ENCODE results near the gene RETSAT. TPM values are rescaled to one million over a fixed set of nuclear protein-coding genes. Genes with fewer than 3 reads are reported as not detected.

Gene RETSAT
- 35.6 to 40.3 TPM (median 36.3 TPM) in 3 replicates for total RNA-seq
- long read RNA-seq, partial matches to known transcripts = 6 of 18 reads
- long read RNA-seq, other reads (novel, unspliced or antisense) = 8 of 18 reads

GRCh38 chr2:85354286-85355072, at the start of gene RETSAT, which contains the start of gene ELMOD3:
Gene RETSAT (minus strand): TSS chr2:85354528. CDS start chr2:85354507, 21 bp downstream.
Gene ELMOD3 (plus strand): TSS chr2:85354769. CDS start chr2:85357199, 2,430 bp downstream.
- peak within 1 kb of the TSS; percentile 98 for H3K4me3 Mint-ChIP-seq (ENCODE audit: unreplicated experiment)
- H3K9me3 Mint-ChIP-seq (ENCODE audit: low read depth) = no peaks in the 10 kb centered on the region
- H3K27me3 Mint-ChIP-seq (ENCODE audit: low read depth) = no peaks in the 10 kb centered on the region
- H3K4me1 Mint-ChIP-seq (ENCODE audit: low read depth) = peaks cover 37% of the 10 kb centered on the region
- H3K27ac Mint-ChIP-seq (ENCODE audit: unreplicated experiment) = peak within 1 kb of the TSS; percentile 97
- DNase-seq (ENCODE audit: low spot score) = peak; percentile 97
- no peak for TF ChIP-seq CTCF (IDR thresholded peaks at IDR 0.05)
- peaks cover 17% of the 10 kb centered on the region for H3K36me3 Mint-ChIP-seq (ENCODE audit: low read depth)

GRCh38 chr2:85401844-85402243, 47.5 kb upstream of the RETSAT start:
- TF ChIP-seq CTCF (IDR thresholded peaks at IDR 0.05) = no peak
- peaks cover 5% of the 10 kb centered on the region for H3K9me3 Mint-ChIP-seq (ENCODE audit: low read depth)
- H3K4me1 Mint-ChIP-seq (ENCODE audit: low read depth) = peaks cover 16% of the 10 kb centered on the region
- no peak overlapping the region for H3K4me3 Mint-ChIP-seq (ENCODE audit: unreplicated experiment)
- DNase-seq (ENCODE audit: low spot score) = peak; percentile 60
- H3K27me3 Mint-ChIP-seq (ENCODE audit: low read depth) = no peaks in the 10 kb centered on the region
- H3K36me3 Mint-ChIP-seq (ENCODE audit: low read depth) = peaks cover 16% of the 10 kb centered on the region
- H3K27ac Mint-ChIP-seq (ENCODE audit: unreplicated experiment) = no peak overlapping the region

- H3K4me3 Mint-ChIP-seq (ENCODE audit: unreplicated experiment) = no peak overlapping the region
- DNase-seq (ENCODE audit: low spot score) = peak; percentile 78
- no peaks in the 10 kb centered on the region for H3K27me3 Mint-ChIP-seq (ENCODE audit: low read depth)
- peaks cover 5% of the 10 kb centered on the region for H3K9me3 Mint-ChIP-seq (ENCODE audit: low read depth)
- H3K27ac Mint-ChIP-seq (ENCODE audit: unreplicated experiment) = no peak overlapping the region
- H3K4me1 Mint-ChIP-seq (ENCODE audit: low read depth) = peaks cover 19% of the 10 kb centered on the region
- H3K36me3 Mint-ChIP-seq (ENCODE audit: low read depth) = peaks cover 16% of the 10 kb centered on the region
- TF ChIP-seq CTCF (IDR thresholded peaks at IDR 0.05) = no peak
Observed at GRCh38 chr2:85401464-85401805, 47.1 kb upstream of the RETSAT start.

- Mint-ChIP-seq H3K27ac (ENCODE audit: unreplicated experiment) (no peak overlapping the region), H3K4me1 (ENCODE audit: low read depth) (peaks cover 17% of the 10 kb centered on the region), H3K4me3 (ENCODE audit: unreplicated experiment) (no peak overlapping the region), H3K36me3 (ENCODE audit: low read depth) (peaks cover 16% of the 10 kb centered on the region), H3K27me3 (ENCODE audit: low read depth) (no peaks in the 10 kb centered on the region), H3K9me3 (ENCODE audit: low read depth) (peaks cover 5% of the 10 kb centered on the region)
- no peak for TF ChIP-seq CTCF (IDR thresholded peaks at IDR 0.05)
- no peak for DNase-seq (ENCODE audit: low spot score)
Observed at GRCh38 chr2:85400541-85401463, 46.5 kb upstream of the RETSAT start.

GRCh38 chr2:85400023-85400422, 45.7 kb upstream of the RETSAT start:
- TF ChIP-seq CTCF (IDR thresholded peaks at IDR 0.05) = no peak
- Mint-ChIP-seq H3K27ac (ENCODE audit: unreplicated experiment) (no peak overlapping the region), H3K4me3 (ENCODE audit: unreplicated experiment) (no peak overlapping the region), H3K9me3 (ENCODE audit: low read depth) (peaks cover 5% of the 10 kb centered on the region), H3K4me1 (ENCODE audit: low read depth) (peaks cover 9% of the 10 kb centered on the region), H3K27me3 (ENCODE audit: low read depth) (no peaks in the 10 kb centered on the region), H3K36me3 (ENCODE audit: low read depth) (peaks cover 16% of the 10 kb centered on the region)
- DNase-seq (ENCODE audit: low spot score) = no peak

Data from chondrocyte (in vitro differentiated cells).